ENCODE data around the gene FCGR2B.
"Not testable (repeated sequence)": the region's sequence is repeated elsewhere in the genome, so short reads cannot be mapped to it uniquely, and the experiment has no call there.

GRCh38 chr1:161620399-161620798 lies 42.5 kb upstream of the FCGR2B start:
- TF ChIP-seq, protein P1, sequence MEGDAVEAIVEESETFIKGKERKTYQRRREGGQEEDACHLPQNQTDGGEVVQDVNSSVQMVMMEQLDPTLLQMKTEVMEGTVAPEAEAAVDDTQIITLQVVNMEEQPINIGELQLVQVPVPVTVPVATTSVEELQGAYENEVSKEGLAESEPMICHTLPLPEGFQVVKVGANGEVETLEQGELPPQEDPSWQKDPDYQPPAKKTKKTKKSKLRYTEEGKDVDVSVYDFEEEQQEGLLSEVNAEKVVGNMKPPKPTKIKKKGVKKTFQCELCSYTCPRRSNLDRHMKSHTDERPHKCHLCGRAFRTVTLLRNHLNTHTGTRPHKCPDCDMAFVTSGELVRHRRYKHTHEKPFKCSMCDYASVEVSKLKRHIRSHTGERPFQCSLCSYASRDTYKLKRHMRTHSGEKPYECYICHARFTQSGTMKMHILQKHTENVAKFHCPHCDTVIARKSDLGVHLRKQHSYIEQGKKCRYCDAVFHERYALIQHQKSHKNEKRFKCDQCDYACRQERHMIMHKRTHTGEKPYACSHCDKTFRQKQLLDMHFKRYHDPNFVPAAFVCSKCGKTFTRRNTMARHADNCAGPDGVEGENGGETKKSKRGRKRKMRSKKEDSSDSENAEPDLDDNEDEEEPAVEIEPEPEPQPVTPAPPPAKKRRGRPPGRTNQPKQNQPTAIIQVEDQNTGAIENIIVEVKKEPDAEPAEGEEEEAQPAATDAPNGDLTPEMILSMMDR (IDR thresholded peaks at IDR 0.05) = not testable (repeated sequence)
- TF ChIP-seq POLR2A (IDR thresholded peaks at IDR 0.05) = not testable (repeated sequence)

Measured in thyroid gland (tissue), 4 donors.